BLaER1 (cell line): Measurements from ENCODE around the gene NELL2.

Experiments
- H3K27ac ChIP-seq: shearing (Covaris generic); formaldehyde crosslinking; 2 replicates; pipeline ENCODE4 v1.8.1; 2022
- H3K27me3 ChIP-seq: shearing (Covaris generic); formaldehyde crosslinking; 2 replicates; pipeline ENCODE4 v1.8.1; 2022
- H3K36me3 ChIP-seq: shearing (Covaris generic); formaldehyde crosslinking; 2 replicates; pipeline ENCODE4 v1.8.1; 2022
- H3K4me1 ChIP-seq: shearing (Covaris generic); formaldehyde crosslinking; 2 replicates; pipeline ENCODE4 v1.8.1; 2022
- H3K4me2 ChIP-seq: shearing (Covaris generic); formaldehyde crosslinking; 2 replicates; pipeline ENCODE4 v1.8.1; 2022
- H3K4me3 ChIP-seq: shearing (Covaris generic); formaldehyde crosslinking; 2 replicates; pipeline ENCODE4 v1.8.1; 2022
- H3K9ac ChIP-seq: shearing (Covaris generic); formaldehyde crosslinking; 2 replicates; pipeline ENCODE4 v1.8.1; 2022
- H3K9me3 ChIP-seq: shearing (Covaris generic); formaldehyde crosslinking; 2 replicates; pipeline ENCODE4 v1.8.1; 2022
- H4K20me1 ChIP-seq: shearing (Covaris generic); formaldehyde crosslinking; 2 replicates; pipeline ENCODE4 v1.8.1; 2022
- Cebpa-rat ChIP-seq: shearing (Covaris generic); IDR thresholded peaks from 2 replicates; pipeline ENCODE4 v1.8.1; 2022

Gene NELL2

GRCh38 chr12:44465139-44465538 lies 411.0 kb downstream of the NELL2 start:
- H4K20me1 ChIP-seq = no peaks in the 10 kb centered on the region
- no peak overlapping the region for H3K4me3 ChIP-seq
- no peaks in the 10 kb centered on the region for H3K4me1 ChIP-seq
- no peaks in the 10 kb centered on the region for H3K36me3 ChIP-seq
- H3K27me3 ChIP-seq = no peaks in the 10 kb centered on the region
- no peak overlapping the region for H3K9ac ChIP-seq
- no peak overlapping the region for H3K4me2 ChIP-seq
- H3K27ac ChIP-seq = no peak overlapping the region
- no peak for TF ChIP-seq Cebpa-rat
- H3K9me3 ChIP-seq = no peaks in the 10 kb centered on the region

- Histone ChIP-seq H3K27me3 (no peaks in the 10 kb centered on the region), H3K36me3 (no peaks in the 10 kb centered on the region), H3K4me3 (no peak overlapping the region), H3K4me2 (no peak overlapping the region), H3K27ac (no peak overlapping the region), H3K9me3 (no peaks in the 10 kb centered on the region), H3K9ac (no peak overlapping the region), H4K20me1 (no peaks in the 10 kb centered on the region), H3K4me1 (no peaks in the 10 kb centered on the region)
- TF ChIP-seq Cebpa-rat = no peak
Observed at GRCh38 chr12:44464180-44464579, 411.9 kb downstream of the NELL2 start.

- Histone ChIP-seq H3K9me3 (no peaks in the 10 kb centered on the region), H3K9ac (no peak overlapping the region)
- no peak for TF ChIP-seq Cebpa-rat
Observed at GRCh38 chr12:44462729-44463128, 413.4 kb downstream of the NELL2 start.

GRCh38 chr12:44460261-44460660 lies 415.9 kb downstream of the NELL2 start:
- no peaks in the 10 kb centered on the region for H4K20me1 ChIP-seq
- no peak for TF ChIP-seq Cebpa-rat
- H3K9me3 ChIP-seq = no peaks in the 10 kb centered on the region
- H3K9ac ChIP-seq = no peak overlapping the region
- no peak overlapping the region for H3K27ac ChIP-seq
- H3K4me1 ChIP-seq = no peaks in the 10 kb centered on the region
- H3K4me2 ChIP-seq = no peak overlapping the region
- H3K27me3 ChIP-seq = no peaks in the 10 kb centered on the region
- H3K36me3 ChIP-seq = no peaks in the 10 kb centered on the region
- H3K4me3 ChIP-seq = no peak overlapping the region

More at GRCh38 chr12:44462729-44463128, 413.4 kb downstream of the NELL2 start:
- Histone ChIP-seq H3K27me3 (no peaks in the 10 kb centered on the region), H3K4me3 (no peak overlapping the region), H3K27ac (no peak overlapping the region), H3K4me1 (no peaks in the 10 kb centered on the region), H3K4me2 (no peak overlapping the region), H3K36me3 (no peaks in the 10 kb centered on the region), H4K20me1 (no peaks in the 10 kb centered on the region)

DNA sequence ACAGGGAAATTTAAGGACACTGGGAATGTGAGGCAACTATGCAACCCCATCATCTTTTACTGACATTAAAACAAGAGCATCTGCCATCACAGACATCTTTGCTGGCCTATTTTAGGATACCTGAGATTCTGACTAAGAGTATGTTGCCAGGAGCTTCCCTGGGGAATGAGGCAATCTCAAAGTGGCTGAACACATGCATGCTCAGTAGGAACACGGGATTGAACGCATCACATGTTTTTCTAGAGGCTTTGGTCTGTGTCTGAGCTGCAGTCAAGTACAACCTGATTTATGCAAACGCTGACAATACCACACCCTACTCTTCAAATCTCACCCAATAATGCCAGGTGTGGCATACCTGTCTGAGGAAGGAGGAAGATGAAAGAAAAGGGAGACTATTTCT lies 416.5 kb downstream of the NELL2 start:
- no peaks in the 10 kb centered on the region for H3K4me1 ChIP-seq
- no peaks in the 10 kb centered on the region for H3K27me3 ChIP-seq
- no peaks in the 10 kb centered on the region for H3K9me3 ChIP-seq
- H3K27ac ChIP-seq = no peak overlapping the region
- TF ChIP-seq Cebpa-rat = no peak
- H3K4me3 ChIP-seq = no peak overlapping the region
- no peak overlapping the region for H3K4me2 ChIP-seq
- no peaks in the 10 kb centered on the region for H3K36me3 ChIP-seq
- no peak overlapping the region for H3K9ac ChIP-seq
- no peaks in the 10 kb centered on the region for H4K20me1 ChIP-seq
